SK-N-MC (cell line): ENCODE results near the gene ECE1.

ENCODE experiments used
- EZH2 ChIP-seq: fragments of 200-600 bp; sonication (generic); IDR thresholded peaks from one replicate; pipeline ENCODE4 v1.6.1; 2017; ENCODE audit warnings: antibody characterized with exemption
- FOXP2 ChIP-seq: optimal IDR thresholded peaks from 2 replicates; pipeline ENCODE3; 2011; ENCODE audit warnings: mild to moderate bottlenecking, moderate library complexity; ENCODE audit not compliant: insufficient read depth; ENCODE audit errors: extremely low read length, control extremely low read depth
- POLR2AphosphoS5 ChIP-seq: IDR thresholded peaks from 2 replicates; pipeline ENCODE4 v1.6.1; 2012; ENCODE audit warnings: mild to moderate bottlenecking, low read depth, low read length, borderline replicate concordance

DNA sequence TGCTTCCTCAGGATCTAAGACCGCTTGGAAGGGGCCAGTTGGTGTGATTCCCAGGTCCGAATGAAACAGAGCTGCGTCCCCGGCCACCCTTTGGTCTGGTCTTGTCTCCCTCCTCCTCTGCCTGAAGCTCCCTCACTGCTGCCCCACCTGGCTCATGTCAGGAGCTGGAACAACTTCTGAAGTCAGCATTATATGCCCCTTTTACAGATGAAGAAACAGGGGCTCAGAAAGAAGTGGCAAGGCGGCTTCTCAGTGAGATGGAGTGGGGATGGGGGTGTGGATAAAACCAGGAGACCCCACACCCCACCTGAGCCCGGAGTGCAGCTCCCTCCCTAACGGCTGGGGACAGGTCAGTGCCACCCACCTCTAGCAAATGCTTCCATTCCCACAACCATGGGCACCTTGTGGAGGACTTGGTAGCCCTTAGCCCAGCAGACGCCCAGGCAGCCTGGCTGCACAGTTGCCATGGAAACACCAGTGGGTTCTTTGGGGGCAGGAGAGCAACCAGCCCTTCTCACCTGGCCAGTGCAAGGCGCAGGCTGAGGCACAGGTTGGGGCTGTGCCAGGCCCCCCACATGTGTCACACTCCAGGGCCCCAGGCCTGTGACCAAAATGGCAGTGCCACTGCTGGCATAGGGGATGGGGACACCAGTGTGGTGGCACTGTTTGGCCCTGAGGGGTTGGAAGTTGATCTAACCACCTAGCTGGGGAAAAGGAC is 31.9 kb upstream of the ECE1 start:
- TF ChIP-seq POLR2AphosphoS5 (no peak), EZH2 (no peak), FOXP2 (no peak)
